ENCODE results near the gene DUSP16.

Gene DUSP16

GRCh38 chr12:12482959-12483358 is 79.7 kb downstream of the DUSP16 start:
- DNase-seq (ENCODE audit: insufficient read length, low spot score) (no peak), FAIRE-seq (no peak)
- TF ChIP-seq CTCF (IDR thresholded peaks at IDR 0.05; ENCODE audit: insufficient read depth, missing control alignments) = no peak

- TF ChIP-seq CTCF (IDR thresholded peaks at IDR 0.05; ENCODE audit: insufficient read depth, missing control alignments) = no peak
- DNase-seq (ENCODE audit: insufficient read length, low spot score) = no peak
- FAIRE-seq = no peak
Measured at GRCh38 chr12:12482150-12482761, 80.4 kb downstream of the DUSP16 start.

GRCh38 chr12:12481631-12482030 is 81.0 kb downstream of the DUSP16 start:
- FAIRE-seq = no peak
- DNase-seq (ENCODE audit: insufficient read length, low spot score) = no peak
- TF ChIP-seq CTCF (IDR thresholded peaks at IDR 0.05; ENCODE audit: insufficient read depth, missing control alignments) = no peak

GRCh38 chr12:12480074-12480473 is 82.6 kb downstream of the DUSP16 start:
- TF ChIP-seq CTCF (IDR thresholded peaks at IDR 0.05; ENCODE audit: insufficient read depth, missing control alignments) = no peak
- FAIRE-seq = no peak
- DNase-seq (ENCODE audit: insufficient read length, low spot score) = no peak

- no peak for TF ChIP-seq CTCF (IDR thresholded peaks at IDR 0.05; ENCODE audit: insufficient read depth, missing control alignments)
- FAIRE-seq (no peak), DNase-seq (ENCODE audit: insufficient read length, low spot score) (no peak)
Measured at GRCh38 chr12:12477532-12477890, 85.2 kb downstream of the DUSP16 start.

- FAIRE-seq (no peak), DNase-seq (ENCODE audit: insufficient read length, low spot score) (no peak)
- TF ChIP-seq CTCF (IDR thresholded peaks at IDR 0.05; ENCODE audit: insufficient read depth, missing control alignments) = no peak
Measured at GRCh38 chr12:12476857-12477531, 85.7 kb downstream of the DUSP16 start.

Measured in D721Med (cell line).